GM08714 (cell line): ENCODE data around the gene EBF4.

Source experiments
- H3K4me3 ChIP-seq: fragments of 200-500 bp; sonication (Bioruptor generic); 2 replicates; pipeline ENCODE4 v1.5.1; 2014; ENCODE audit warnings: mild to moderate bottlenecking, low read length, inconsistent platforms
- ZNF274 ChIP-seq: IDR thresholded peaks from 2 replicates; pipeline ENCODE4 v1.6.1; 2012; ENCODE audit warnings: mild to moderate bottlenecking, low read depth, low read length

The EBF4 gene

DNA sequence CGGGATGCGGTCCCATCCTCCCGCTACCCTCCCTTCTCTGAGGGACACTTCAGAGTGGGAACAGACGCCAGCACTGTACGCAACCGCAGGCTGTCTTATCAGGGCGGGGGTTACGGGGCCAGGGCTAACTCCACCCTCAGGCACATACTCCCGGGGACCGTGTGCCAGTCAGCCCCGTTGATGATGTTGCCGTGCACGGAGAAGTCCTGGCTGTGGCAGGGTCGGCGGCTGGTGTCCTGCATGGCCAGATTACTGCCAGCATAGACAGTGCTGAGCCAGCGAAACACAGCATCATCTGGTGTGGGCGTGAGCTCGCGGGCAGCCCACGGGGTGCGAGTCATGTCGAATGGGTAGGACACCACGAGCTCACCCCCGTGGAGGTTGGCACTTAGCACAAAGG is 102.9 kb downstream of the EBF4 start:
- H3K4me3 ChIP-seq: no peak overlapping the region
- no peak for TF ChIP-seq ZNF274

DNA sequence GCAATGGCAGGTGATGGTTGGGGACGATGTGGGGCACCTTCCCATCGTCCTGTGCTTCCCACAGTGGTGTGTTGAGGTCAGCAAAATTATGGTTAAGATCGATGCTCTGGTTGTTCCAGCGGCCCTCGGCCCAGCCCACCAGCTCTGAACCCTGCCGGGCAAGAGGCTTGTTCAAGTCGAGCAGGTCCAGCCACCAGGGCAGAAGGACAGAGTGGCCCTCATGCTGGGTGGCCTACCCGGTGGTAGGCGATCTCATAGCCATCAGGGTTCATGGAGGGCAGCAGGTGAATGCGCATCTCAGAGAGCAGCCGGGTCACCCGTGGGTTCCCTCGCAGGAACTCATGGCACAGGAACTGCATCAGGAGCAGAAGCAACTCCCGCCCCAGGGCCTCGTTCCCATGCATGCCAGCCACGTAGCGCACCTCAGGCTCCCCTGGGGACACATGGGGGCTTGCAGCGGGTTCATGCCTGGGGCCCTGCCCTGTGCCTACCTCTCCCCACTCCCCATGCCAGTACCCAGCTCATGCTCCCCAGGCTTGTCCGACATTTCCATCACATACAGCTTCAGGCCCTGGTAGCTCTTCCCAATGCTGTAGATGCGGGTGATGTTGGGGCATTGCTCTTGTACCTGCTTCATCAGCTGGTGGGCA is 103.6 kb downstream of the EBF4 start:
- no peak overlapping the region for H3K4me3 ChIP-seq
- no peak for TF ChIP-seq ZNF274

DNA sequence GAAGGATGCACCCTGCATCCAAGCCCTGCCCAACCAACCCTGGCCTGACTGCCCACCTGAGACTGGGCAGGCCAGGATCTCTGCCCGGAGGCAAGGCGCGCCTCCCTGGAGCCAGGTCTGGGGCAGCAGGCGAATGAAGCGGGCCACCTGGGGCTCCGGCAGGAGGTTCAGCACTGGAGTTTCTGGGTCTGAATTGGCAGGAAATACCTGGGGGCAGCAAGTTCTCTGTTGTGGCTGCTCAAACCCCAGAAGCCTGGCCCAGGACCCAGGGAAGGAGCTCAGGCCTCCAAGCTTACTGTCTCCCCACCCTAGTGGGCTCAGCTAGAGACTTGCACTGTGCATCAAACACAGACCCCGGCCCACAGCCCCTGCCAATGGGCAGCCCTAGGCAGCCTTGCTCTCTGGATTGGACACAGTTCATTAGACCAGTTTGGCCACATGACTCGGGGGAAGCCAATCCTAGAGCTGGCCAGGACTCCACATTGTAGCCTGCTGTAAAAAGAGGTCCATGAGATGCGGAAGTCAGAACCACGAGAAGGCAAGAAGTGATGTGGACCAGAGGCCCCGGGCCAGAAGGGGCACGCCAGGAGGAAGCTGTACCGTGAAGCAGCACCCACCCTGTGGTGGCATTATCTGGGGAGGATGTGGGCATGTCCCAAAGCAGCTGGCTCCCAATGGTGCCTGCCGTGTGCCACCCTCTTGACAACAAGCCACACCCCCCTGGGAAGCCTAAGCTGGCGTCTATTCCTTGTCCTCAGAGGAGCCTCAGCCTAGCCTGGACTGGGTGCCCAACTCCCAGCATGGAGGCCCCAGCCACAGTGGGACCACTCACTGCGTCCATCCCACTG is 104.8 kb downstream of the EBF4 start:
- no peak for TF ChIP-seq ZNF274
- H3K4me3 ChIP-seq: no peak overlapping the region

DNA sequence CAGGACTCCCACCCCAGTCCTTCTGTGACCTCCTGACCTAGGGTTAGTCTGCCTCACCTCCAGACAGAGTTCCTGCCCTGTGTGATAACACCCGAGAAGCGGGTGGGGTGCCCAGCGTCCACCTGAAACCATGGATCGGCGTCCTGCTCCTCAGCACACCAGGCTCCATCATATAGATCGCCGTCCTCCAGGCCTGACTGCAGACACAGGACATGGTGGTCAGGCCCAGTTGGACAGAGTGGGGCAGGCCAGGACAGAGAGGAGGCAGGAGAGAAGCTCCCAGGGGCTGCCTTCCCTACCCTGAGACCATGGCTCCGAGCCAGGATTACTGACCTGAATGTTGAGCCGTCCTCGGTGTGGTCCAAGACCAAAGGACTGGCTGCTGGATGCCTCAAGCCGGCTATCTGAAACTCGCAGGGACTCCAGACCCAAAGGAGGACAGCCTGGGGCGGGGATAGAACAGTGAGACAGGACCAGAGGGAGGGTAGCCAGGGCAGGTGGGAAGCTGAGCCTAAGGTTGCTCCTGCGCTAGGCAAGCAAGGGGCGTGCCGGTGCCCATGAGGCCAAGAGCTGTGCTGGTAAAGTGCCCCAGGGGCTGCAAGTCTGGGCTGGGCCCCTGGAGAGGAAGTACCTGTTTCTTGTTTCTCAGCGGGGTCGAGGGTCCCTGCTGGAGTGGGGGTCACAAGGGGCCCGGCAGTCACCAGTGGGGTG is 105.7 kb downstream of the EBF4 start:
- H3K4me3 ChIP-seq: no peak overlapping the region
- no peak for TF ChIP-seq ZNF274

DNA sequence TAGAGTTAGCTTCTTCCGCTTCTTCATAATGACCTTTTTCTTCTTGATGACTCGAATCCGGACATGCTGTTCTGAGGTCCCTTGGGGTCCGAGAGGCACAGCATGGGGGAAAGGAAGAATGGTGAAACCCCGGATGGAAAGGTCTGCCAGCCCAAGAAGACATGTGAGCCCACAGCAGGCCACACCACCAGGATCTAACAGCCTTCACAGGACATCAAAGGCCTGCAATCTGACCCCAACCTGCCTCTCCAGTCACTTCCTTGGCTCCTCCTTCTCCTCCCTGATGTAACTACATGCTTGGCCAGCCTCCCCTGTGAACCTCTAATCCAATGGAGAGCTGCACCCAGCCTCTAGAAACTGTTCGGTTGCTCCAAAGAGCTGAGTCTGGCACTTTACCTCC is 106.2 kb downstream of the EBF4 start:
- TF ChIP-seq ZNF274: no peak
- H3K4me3 ChIP-seq: peak overlapping the region; percentile 85; the same call in 1 of the 2 replicates

GRCh38 chr20:2799271-2799670 is 106.7 kb downstream of the EBF4 start:
- H3K4me3 ChIP-seq: peak overlapping the region; percentile 85; the same call in 1 of the 2 replicates

DNA sequence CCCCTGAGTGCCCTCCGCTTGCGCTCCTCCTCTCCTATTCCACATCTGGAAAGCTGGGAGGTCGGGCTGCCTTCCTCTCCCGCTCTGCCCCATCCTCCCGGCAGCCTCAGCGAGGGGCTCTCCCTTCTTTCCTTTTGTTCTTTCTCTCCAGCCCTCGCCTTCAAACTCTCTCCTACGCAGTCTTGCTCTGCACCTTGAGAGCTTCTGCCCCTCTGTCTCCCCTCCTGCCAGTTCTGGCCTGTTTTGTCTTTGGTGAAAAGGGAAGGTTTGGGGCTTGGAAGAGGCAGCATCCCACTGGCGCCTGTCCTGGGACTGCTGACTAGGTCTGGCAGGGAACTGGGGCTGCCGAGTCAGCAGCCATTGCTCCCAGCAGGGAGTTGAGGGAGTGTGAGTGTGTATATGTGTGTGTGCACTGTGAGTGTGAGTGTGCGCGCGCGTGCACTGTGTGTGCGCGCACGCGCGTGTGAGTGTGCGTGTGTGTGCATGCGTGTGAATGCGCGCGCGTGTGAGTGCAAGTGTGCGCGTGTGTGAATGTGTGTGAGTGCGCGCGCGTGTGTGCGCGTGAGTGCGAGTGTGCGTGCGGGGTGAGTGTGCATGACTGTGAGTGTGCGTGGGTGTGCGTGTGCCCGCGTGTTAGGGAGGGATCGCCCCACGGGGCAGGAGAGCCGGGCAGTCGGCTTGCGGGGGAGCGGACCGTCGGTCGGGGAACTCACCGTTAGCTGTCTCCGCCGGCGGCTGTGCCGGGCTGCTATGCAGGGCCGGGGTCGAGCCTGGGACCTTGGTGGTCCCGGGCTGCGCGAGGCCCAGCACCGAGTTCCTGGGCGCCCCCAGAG is 107.3 kb downstream of the EBF4 start:
- peak overlapping the region; percentile 85; the same call in 1 of the 2 replicates for H3K4me3 ChIP-seq
- no peak for TF ChIP-seq ZNF274

More at GRCh38 chr20:2799271-2799670, 106.7 kb downstream of the EBF4 start:
- TF ChIP-seq ZNF274: no peak

DNA sequence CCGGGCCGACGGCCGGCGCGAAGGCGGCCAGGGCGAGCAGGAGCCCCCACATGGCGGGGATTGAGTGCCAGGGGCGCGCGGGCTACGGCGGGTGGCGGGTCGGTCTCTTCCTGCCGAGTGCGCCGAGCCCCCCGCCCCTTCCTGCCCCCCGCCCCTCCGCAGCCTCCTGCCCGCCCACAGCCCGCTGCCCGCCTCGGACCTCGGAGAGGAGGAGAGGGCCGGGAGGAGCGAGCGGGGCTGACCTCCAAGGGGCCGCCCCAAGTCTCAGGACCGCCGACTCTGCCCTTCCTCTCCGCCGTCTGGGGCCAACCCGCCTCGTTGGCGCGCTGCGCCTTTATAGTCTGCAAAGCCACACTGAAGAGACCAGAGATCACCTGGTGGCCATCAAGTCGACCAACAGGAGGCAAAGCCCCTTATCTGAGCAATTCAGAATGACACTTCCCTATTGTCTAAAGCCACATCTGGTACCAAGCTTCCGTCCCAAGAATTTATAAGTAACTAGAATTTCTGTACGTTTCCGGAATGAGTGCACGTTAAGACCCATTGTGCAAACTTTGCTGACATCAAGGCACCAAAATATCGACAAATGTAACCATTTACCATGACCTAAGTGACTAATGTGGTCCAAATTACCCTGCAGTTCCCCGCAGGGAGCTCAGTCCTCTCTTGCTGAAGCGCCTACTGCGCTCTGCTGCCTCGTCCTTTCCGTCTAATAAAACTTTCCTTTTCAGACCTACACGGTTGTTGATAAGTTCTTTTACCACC is 108.1 kb downstream of the EBF4 start, which contains the start of gene CPXM1:
Gene CPXM1, minus strand, starts transcription at position 107 of the 765 bp plus-strand sequence. Its CDS starts 55 bp downstream, at position 52.
- H3K4me3 ChIP-seq: peak within 1 kb of the TSS; percentile 85; the same call in 1 of the 2 replicates
- no peak for TF ChIP-seq ZNF274

DNA sequence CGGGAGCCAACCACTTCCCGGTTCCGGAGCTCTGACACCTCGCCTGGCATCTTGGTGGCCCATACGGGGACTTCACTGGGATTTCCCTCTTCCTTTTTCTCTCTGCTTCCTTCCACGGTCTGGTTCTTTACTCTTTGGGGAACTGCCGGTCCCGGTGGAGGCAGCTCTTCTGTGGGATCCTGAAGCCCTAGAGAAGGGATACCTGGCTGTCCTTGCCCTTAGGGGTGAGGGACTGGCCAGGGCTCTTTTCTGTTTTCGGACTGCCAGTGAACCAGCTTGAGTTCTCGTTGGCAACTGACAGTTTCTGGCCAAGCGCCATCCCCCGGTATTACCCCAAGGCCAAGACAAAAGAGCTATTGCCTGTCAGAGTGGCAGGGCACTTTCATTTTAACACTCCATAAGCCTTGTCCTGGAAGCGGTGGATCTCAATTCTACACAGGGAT is 108.7 kb downstream of the EBF4 start:
- H3K4me3 ChIP-seq: peak overlapping the region; percentile 85; the same call in 1 of the 2 replicates
- TF ChIP-seq ZNF274: no peak

DNA sequence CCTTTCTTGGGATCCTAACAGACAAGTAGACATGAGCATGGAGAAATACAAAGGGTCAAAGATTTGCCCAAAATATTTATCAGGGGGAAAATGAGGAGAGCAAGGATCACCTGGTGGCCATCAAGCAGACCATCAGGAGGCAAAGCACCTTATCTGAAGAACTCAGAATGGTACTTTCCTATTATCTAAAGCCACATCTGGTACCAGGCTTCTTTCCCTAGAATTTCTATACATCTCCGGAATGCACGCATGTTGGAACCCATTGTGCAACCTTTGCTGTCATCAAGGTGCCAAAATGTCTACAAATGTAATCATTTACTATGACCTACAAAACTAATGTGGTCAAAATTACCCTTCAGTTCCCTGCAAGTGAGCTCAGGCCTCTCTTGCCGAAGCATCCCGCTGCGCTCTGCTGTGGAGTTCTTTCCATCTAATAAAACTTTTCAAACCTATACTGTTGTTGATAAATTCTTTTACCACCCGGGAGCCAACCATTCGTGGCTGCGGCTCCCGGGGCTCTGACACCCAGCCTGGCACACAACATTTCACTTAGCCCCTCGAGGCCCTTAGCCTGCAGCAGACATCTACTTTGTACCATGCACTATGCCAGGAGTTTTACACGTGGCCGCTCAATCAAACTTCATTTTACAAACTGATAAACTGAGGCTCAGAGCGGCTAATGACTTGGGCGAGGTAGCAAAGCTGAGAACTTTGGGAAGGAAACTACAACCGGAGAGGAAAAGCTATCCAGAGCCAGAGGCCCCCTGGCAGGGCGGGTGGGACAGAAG is 111.7 kb downstream of the EBF4 start:
- H3K4me3 ChIP-seq: no peak overlapping the region
- TF ChIP-seq ZNF274: no peak

GRCh38 chr20:2804852-2805688 is 112.5 kb downstream of the EBF4 start:
- no peak for TF ChIP-seq ZNF274
- H3K4me3 ChIP-seq: no peak overlapping the region
